GM19467 (cell line): ENCODE data around the gene DOP1B.
"Not testable (repeated sequence)": the region's sequence is repeated elsewhere in the genome, so short reads cannot be mapped to it uniquely, and the experiment has no call there.

ENCODE experiments used
- ATAC-seq: cut with Tn5 transposase; IDR thresholded peaks from one replicate; pipeline ENCODE4 v1.9.1; 2021; ENCODE audit warnings: mild to moderate bottlenecking, moderate library complexity; ENCODE audit not compliant: unreplicated experiment

Gene DOP1B

DNA sequence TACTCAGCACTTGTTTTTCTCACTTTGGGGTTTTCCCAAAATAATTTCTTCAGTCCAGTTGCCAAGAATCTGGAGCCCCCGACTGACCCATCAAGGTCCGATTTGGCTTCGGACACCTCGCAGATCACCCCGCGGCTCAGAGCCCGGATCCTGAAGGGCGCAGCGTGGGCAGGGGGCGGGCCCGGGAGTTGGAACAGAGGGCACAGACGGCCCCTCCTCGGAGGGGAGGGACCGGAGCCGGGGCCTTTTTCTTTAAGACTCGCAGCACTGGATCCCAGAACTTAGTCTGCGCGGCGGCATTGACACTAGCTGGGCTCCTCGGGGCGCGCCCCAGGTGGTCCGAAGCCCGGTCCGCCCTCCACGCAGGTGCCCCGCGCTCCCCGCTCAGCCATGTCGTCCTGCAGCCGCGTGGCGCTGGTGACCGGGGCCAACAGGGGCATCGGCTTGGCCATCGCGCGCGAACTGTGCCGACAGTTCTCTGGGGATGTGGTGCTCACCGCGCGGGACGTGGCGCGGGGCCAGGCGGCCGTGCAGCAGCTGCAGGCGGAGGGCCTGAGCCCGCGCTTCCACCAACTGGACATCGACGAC is 21.7 kb upstream of the DOP1B start, which contains the start of gene CBR3:
TSS of gene CBR3 (plus strand) at position 277 of the 588 bp plus-strand sequence. CDS start at position 391, 114 bp downstream.
- no peak for ATAC-seq

DNA sequence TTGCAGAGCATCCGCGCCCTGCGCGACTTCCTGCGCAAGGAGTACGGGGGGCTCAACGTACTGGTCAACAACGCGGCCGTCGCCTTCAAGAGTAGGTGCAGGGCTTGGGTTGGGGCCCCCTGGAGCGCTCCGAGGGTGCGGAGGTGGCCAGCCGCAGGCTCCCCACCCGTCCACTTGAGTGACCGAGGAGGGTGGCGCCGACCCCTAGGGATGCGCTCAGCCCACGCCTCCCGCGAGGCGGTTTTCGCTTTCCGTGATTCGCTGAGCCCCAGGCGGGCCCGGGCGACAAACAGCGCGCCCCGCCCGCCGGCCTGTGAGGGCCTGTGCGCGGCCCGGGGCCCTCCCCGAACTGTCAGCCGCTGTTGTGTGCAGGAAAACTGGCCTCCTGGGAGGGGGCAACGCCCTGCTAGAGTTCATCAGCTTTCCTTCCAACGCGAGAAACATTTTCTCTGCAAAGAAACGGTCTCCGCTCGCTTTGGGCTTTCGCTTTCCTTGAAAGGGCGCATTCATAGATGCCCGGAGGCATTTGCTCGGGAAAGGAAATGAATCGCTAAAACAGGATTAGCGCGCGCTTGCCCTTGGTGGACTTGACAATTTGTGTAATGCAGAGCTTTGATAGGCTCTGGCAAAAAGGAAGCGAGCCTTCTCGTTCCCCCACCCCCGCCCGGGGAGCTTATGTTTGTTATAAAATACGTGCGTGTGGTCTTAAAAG is 21.1 kb upstream of the DOP1B start:
- no peak for ATAC-seq

DNA sequence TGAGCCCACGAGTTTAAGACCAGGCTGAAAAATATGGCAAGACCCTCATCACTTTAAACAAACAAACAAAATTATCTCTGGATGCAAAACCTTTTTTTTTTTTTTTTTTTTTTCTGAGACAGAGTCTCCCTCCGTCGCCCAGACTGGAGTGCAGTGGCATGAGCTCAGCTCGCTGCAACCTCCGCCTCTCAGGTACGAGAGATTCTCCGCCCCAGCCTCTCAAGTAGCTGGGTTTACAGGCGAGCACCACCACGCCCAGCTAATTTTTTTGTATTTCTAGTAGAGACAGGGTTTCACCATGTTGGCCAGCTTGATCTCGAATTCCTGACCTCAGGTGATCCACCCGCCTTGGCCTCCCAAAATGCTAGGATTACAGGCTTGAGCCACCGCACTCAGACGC is 16.8 kb upstream of the DOP1B start:
- not testable (repeated sequence) for ATAC-seq

DNA sequence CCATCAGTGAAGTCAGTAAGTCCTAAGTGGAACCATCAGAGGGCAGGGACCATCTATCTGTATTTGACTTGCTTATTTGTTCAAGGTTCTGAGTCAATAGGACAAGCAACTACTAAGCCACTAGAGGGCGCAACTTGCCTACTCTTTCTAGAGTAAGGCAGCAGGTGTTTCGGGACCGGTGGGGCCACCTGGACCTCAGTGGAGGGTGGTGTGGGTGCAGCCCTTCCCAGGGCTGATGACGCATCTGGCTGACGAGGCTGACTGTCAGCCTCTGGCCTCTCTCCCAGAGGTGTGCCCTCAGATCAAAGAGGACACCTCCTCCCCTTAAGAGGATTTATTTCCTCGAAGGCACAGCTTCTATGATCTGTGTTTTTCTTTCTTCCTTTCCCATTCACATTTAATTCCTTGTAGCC is 15.1 kb upstream of the DOP1B start:
- peak; percentile 76 for ATAC-seq

DNA sequence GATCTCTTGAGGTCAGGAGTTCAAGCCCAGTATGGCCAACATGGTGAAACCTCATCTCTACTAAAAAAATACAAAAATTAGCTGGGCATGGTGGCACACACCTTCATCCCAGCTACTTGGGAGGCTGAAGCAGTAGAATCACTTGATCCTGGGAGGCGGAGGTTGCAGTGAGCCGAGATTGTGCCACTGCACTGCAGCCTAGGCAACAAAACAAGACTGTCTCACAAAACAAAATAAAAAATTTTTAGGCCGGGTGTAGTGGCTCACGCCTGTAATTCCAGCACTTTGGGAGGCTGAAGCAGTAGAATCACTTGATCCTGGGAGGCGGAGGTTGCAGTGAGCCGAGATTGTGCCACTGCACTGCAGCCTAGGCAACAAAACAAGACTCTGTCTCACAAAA is 12.4 kb upstream of the DOP1B start:
- ATAC-seq = not testable (repeated sequence)

DNA sequence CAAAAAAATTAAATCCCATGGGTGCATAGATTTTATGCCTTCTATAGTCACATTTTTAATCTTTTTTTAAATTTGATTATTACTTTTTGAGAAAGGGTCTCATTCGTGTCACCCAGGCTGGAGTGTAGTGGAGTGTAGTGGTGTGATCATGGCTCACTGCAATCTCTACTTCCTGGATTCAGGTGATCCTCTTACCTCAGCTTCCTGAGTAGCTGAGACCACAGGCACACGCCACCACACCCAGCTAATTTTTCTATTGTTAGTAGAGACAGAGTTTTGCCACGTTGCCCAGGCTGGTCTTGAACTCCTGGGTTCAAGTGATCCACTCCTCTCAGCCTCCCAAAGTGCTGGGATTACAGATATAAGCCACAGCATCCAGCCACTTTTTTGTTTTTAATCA is 11.4 kb upstream of the DOP1B start:
- ATAC-seq = no peak

DNA sequence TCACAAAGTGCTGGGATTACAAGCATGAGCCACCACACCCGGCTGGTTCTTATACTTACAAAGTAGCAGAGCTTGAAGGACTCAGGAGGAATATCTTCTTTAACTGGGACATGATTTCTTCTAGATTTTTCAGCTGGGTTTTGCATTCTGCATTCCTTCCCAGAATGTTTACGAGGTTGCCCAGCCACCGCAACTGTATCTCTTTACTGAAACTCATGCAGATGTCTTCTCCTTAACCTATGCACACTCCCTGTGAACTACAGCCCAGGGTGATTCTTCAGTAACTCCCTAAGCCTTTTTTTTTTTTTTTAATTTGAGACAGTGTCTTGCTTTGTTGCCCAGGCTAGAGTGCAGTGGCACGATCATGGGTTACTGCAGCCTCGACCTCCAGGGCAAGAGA is 8.7 kb upstream of the DOP1B start:
- no peak for ATAC-seq

DNA sequence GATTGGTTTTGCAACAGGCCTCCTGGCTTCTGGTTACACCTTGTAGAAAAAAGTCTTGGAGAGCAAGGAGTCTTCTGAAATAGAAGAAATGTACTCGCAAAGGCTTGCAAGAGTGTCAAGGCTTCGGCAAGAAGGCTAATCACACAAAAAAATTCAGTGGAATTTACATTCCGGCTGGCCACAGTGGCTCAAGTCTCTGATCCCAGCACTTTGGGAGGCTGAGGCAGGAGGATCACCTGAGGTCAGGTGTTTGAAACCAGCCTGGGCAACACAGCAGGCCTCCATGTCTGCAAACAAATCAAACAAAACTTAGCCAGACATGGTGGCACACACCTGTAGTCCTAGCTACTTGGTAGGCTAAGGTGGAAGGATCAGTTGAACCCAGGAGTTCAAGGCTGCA is 7.7 kb upstream of the DOP1B start:
- ATAC-seq = no peak

DNA sequence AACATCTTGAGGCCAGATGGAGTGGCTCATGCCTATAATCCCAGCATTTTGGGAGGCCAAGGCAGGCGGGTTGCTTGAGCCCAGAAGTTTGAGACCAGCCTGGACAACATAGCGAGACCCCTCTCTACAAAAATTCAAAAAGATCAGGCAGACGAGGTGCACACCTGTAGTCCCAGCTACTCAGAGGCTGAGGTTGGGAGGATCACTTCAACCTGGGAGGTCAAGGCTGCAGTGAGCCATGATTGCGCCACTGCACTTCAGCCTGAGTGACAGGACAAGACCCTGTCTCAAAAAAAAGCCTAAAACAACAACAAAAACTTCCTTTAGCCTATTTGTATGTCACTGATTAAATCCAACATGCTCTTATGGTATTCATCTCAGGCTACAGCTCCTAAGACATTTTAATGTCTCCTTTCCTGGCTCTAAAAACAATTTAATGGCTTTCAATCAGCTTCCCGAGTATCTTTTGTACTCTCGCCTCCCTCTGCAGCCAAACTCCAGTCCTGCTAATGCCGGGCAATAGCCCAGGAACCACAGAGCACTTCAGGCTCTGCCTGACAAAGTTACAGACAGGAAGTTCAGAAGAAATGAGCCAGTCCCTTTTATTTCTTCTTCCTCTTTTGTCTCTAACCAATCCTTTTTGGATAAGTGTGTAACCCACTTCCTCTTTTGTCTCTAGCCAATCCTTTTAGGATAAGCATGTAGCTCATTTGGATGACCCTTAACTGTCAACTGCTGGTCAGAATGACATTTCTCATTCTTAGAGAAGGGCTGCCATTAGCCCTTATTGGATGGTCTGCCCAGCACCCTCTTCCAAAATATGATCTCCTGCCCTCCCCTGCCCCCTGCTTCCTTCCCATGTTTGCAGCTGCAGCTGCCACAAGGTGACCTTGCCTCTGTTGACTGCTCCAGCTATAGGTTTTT is 6.6 kb upstream of the DOP1B start:
- no peak for ATAC-seq

DNA sequence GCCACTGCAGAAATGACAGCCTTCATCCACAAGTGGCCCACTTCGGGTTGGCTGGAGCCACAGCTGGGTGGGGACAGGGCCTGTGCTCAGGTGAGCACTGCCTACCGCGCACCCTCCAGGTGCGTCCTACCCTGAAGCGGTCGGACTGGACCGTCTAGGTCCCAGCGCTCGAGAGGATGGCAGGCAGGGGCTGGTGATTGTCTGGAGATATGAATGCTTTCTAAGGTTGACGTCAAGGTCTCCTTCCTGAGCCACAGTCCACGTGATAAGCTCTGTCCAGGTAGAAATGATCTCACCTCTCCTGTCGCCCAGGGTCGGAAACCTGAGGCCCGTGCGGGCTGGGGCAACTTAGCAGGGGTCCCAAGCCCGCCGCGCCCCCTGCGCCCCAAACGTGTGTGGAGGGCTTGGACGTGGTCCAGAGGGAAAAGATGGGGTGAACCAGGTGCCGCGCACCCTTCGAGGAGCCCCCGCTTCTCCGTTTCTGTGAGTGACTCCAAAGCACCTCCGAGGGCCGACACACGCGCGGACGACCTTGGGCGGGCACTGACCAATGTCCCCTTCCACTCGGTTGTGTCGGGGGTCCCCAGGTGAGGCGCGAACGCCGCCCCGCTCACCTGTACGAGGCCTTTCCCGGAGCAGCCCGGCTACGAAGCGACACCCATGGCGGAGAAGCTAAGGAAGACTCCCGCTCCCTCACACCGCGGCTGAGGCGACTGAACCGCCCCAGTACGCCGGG is 853 bp upstream of the DOP1B start:
- no peak for ATAC-seq

DNA sequence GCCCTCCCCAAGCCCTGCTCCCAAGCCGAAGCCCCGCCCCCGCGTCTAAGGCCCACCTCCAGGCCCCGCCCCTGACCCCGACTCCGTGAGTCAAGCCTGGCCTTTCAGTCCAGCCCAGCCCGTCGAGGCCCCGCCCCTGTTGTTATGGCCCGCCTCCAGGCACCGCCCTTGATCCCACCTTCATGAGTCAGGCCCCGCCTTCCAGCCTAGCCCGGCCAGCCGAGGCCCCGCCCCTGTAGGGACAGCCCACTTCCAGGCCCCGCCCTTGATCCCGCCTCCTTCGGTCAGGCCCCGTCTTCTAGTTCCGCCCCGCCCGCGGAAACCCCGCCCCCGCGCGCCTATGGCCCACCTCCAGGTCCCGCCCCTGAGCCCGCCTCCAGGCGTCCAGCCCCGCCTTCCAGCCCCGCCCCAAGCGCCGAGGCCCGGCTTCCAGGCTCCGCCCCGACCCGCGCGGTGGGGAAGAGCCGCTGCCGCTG is 247 bp upstream of the DOP1B start:
- peak; percentile 85 for ATAC-seq

DNA sequence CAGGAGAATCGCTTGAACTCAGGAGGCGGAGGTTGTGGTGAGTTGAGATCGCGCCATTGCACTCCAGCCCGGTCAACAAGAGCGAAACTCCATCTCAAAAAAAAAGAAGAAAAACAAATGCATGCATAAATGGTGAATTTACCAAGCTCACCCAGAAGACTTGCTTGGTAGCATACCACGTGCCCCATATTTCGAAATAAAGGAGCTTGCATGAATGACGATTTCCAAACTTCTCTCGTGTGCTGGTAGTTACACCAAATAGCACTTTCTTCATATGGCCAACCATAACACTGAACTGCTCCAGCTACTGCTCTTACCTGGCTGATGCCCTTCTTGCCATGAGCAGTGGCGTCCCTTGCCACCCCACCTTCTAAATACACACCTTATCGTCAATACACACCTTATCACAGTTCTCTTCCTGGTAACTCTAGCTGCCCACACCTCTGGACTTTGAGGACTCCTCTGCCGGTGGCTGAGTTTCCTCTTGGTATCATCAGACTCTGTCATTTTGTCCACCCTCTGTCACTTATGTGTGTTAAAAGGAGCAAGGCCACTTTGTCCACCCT is 2.8 kb downstream of the DOP1B start:
- no peak for ATAC-seq

DNA sequence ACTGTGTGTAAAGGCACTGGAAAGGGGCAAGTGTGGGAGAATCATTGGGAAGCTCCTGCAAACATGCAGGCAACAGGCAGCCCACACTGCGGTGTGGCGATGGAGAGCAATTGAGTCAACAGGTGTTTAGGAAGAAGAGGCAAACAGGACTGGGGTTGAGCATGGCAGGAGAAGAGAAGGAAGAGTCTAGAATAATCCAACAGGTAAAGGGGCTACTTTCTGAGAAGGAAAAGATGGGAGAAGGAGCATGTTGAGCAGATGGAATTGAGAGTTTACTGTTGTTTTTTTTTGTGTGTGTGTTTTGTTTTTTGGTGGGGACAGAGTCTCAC is 4.2 kb downstream of the DOP1B start:
- ATAC-seq = no peak

DNA sequence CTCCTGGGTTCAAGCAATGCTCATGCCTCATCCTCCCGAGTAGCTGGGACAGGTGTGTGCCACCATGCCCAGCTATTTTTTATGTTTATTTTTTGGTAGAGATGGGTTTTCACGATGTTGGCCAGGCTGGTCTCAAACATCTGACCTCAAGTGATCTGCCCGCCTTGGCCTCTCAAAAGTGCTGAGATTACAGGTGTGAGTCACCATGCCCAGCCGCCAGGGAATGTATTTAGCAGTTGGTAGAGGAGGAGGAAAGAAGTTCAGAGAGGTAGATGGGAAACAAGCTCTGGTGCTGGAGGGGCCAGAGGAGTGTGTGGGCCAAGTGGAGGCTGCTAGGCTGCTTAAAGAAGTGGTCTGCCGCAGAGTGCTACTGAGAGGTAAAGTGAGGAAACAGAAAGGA is 6.0 kb downstream of the DOP1B start:
- no peak for ATAC-seq

DNA sequence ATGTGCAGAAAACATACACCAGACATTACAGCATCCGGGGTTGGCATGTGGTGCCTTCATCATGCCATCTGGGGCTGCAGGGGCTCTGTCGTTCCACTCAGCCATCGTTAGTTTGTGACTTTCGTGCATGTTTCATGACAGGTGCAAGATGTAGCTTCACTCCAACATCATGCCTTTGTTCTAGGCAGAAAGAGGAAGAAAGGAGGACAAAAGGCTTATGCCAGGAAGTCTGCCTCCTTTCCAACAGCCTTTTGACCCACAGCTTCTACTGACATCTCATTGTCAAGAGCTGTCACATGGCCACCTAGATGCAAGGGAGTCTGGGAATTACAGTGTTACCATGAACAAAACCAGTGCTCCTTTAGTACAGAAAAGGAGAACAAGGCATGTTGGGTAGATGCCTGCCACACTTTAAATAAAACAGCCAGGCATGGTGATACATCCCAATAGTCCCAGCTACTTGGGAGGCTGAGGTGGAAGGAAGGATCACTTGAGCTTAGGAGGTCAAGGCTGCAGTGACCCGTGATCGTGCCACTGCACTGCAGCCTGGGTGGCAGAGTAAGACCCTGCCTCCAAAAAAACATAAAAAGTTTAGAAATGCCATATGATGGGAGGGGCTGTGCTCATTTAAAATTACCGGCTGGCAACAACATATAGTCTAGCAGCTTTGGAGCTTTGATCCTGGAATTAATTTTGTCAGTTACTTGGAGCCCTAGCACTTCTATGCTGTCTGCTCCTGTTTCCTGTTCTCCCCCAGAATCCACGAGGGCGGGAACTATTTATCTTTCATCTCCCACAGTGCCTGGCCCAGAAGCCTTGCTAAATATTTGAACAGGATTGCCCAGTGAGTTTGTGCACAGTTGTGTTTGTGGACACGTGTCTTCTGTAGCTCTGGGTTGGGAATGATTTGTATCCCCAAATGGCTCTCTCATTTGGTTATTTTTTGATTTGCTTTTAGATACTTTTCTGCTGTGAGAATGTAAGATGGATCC is 7.4 kb downstream of the DOP1B start:
- ATAC-seq = no peak

DNA sequence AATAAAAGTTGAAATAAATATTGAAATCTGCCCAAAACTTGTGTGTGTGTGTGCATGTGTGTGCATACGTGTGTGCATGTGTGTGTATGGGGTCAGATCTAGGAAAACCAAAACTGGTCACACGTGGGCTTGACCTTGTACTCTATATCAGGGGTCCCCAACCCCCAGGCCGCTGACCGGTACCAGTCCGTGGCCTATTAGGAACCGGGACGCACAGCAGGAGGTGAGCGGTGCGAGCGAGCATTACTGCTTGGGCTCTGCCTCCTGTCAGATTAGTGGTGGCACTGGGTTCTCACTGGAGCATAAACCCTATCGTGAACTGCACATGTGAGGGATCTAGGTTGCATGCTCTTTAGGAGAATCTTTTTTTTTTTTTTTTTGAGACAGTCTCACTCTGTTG is 8.7 kb downstream of the DOP1B start:
- no peak for ATAC-seq

DNA sequence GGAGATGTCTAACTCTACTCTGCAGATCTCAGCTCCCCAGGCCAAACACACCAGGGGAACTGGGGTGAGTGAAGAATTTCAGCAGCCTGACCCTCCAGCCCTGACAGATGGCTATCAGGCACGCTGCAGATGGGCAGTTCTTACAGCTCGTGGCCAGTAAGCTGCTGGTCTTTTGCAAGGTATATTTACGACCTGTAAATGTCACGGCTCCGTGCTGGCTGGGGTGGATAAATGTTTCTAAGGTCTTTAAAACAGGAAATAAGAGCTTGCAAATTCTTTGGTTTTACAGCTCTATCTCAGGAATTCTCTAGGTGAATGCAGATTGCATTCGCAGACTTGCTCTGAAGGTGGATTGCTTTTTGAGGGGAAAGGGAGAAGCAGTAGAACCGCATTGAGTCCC is 10.1 kb downstream of the DOP1B start:
- no peak for ATAC-seq

DNA sequence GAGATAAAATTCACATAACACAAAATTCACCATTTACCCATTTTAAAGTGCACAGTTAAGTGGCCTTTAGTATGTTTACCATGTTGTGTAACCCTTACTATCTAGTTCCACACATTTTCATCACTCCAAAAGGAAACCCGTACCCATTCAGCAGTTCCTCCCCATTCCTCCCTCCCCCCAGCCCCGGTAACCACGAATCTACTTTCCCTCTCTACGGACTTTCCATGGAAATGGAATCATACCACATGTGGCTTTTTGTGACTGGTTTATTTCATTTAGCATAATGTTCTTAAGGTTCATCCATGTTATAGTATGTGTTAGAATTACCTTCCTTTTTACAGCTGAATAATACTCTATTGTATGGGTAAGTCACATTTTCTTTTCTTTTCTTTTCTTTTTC is 10.9 kb downstream of the DOP1B start:
- no peak for ATAC-seq

DNA sequence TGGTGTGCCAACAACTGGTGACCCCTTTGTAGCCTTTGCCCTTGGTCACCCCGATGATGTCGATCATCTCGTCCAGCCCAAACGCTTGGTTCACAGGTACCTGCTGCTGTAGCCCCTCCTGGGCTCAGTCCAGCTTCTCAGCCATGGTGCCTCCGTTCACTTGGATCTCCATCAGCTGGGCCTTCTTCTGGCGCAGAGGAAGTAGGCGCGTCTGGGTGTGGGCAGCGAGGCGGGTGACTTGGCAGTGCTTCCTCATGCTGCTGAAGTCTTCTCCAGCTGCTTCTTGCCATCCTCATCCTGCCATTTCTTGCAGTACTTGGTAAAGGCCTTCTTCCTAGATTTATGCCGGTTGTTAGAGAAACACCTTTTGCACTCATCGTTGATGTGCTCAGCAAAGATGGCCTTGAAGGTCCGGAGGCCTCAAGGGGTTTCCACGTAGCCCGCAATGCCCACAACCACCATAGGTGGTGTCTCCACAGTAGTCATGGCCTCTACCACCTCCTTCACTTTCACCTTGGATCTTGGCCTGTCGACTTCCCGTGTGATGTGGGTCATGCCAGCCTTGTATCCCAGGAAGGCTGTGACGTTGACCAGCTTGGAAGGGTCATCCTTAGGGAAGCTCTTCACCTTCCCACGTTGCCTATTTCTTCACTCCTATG is 13.0 kb downstream of the DOP1B start:
- ATAC-seq = no peak
